WTC11 (cell line): ENCODE results near the gene MRAP. TPM values are rescaled to one million over a fixed set of nuclear protein-coding genes. Genes with fewer than 3 reads are reported as not detected.

Experiments
- ATAC-seq: fragments of 200-7000 bp; cut with Tn5 transposase; 2 replicates; pipeline ENCODE4 v1.10.0; 2021; ENCODE audit warnings: mild to moderate bottlenecking, moderate library complexity
- CTCF ChIA-PET: fragments of 300-600 bp; sonication (Branson Sonifier 250); formaldehyde crosslinking; loops from one replicate; lab custom pipeline; 2021; ENCODE audit warnings: antibody characterized with exemption; lab: Charles Lee
- POLR2A ChIA-PET: fragments of 350-600 bp; sonication (Branson Sonifier 250); formaldehyde crosslinking; loops from one replicate; lab custom pipeline; 2021; ENCODE audit warnings: antibody characterized with exemption; lab: Charles Lee
- DNase-seq: peaks from one replicate; pipeline ENCODE4 v3.0.0; 2021; ENCODE audit warnings: low spot score
- H3K27ac Mint-ChIP-seq: 2 replicates; pipeline ENCODE4 v1.8.0; 2021; ENCODE audit warnings: mixed read lengths
- H3K27me3 Mint-ChIP-seq: 2 replicates; pipeline ENCODE4 v1.8.0; 2021; ENCODE audit warnings: low read depth, mild to moderate bottlenecking, moderate library complexity, mixed read lengths
- H3K36me3 Mint-ChIP-seq: 2 replicates; pipeline ENCODE4 v1.8.0; 2021; ENCODE audit warnings: mixed read lengths
- H3K4me1 Mint-ChIP-seq: 2 replicates; pipeline ENCODE4 v1.8.0; 2022; ENCODE audit warnings: mixed read lengths
- H3K4me3 Mint-ChIP-seq: 2 replicates; pipeline ENCODE4 v1.8.0; 2021; ENCODE audit warnings: mild to moderate bottlenecking, moderate library complexity, mixed read lengths
- H3K9me3 Mint-ChIP-seq: 2 replicates; pipeline ENCODE4 v1.8.0; 2021; ENCODE audit warnings: mixed read lengths
- CREM ChIP-seq: sonication (generic); formaldehyde crosslinking; IDR thresholded peaks from 2 replicates; pipeline ENCODE4 v1.8.1; 2022; ENCODE audit warnings: mild to moderate bottlenecking, missing genetic modification reagents, moderate library complexity
- HMGA2 ChIP-seq: fragments of 250-450 bp; sonication (Bioruptor Pico); IDR thresholded peaks from 2 replicates; pipeline ENCODE4 v1.4.0; 2021; ENCODE audit warnings: mild to moderate bottlenecking, moderate library complexity
- KAT7 ChIP-seq: sonication (generic); formaldehyde crosslinking; IDR thresholded peaks from 2 replicates; pipeline ENCODE4 v1.8.1; 2023; ENCODE audit warnings: missing genetic modification reagents, mild to moderate bottlenecking, borderline replicate concordance
- MYBL2 ChIP-seq: sonication (generic); formaldehyde crosslinking; IDR thresholded peaks from 2 replicates; pipeline ENCODE4 v1.8.1; 2023; ENCODE audit warnings: mild to moderate bottlenecking, moderate library complexity, missing genetic modification reagents
- NFATC4 ChIP-seq: fragments of 250-450 bp; sonication (Bioruptor Pico); IDR thresholded peaks from 2 replicates; pipeline ENCODE4 v1.9.0; 2021; ENCODE audit warnings: mild to moderate bottlenecking
- NFE2L1 ChIP-seq: sonication (generic); formaldehyde crosslinking; IDR thresholded peaks from 2 replicates; pipeline ENCODE4 v1.8.1; 2023; ENCODE audit warnings: missing genetic modification reagents
- RORB ChIP-seq: fragments of 250-450 bp; sonication (Bioruptor Pico); IDR thresholded peaks from 2 replicates; pipeline ENCODE4 v1.9.0; 2021; ENCODE audit warnings: mild to moderate bottlenecking
- SMAD3 ChIP-seq: sonication (generic); formaldehyde crosslinking; IDR thresholded peaks from 2 replicates; pipeline ENCODE4 v1.8.0; 2022; ENCODE audit warnings: missing genetic modification reagents, mild to moderate bottlenecking, borderline replicate concordance
- SOX15 ChIP-seq: fragments of 250-450 bp; sonication (Bioruptor Pico); IDR thresholded peaks from 2 replicates; pipeline ENCODE4 v1.9.0; 2021; ENCODE audit warnings: mild to moderate bottlenecking
- ZBTB21 ChIP-seq: sonication (generic); formaldehyde crosslinking; IDR thresholded peaks from 2 replicates; pipeline ENCODE4 v1.8.1; 2023; ENCODE audit warnings: mild to moderate bottlenecking, missing genetic modification reagents, borderline replicate concordance
- ZNF317 ChIP-seq: sonication (generic); formaldehyde crosslinking; IDR thresholded peaks from 2 replicates; pipeline ENCODE4 v1.8.1; 2023; ENCODE audit warnings: low read depth, mild to moderate bottlenecking, moderate library complexity, missing genetic modification reagents, borderline replicate concordance
- ZNF423 ChIP-seq: fragments of 250-450 bp; sonication (Bioruptor Pico); IDR thresholded peaks from 2 replicates; pipeline ENCODE4 v2.1.2; 2022; ENCODE audit warnings: mild to moderate bottlenecking, moderate library complexity
- total RNA-seq: library from RNA; stranded (reverse); gene quantifications from 3 replicates; pipeline ENCODE4 v1.2.3, GENCODE V29; 2021
- TF ChIP-seq, protein P1 (sequence below): fragments of 200-600 bp; IDR thresholded peaks from 2 replicates; pipeline ENCODE4 v1.8.0; 2022; ENCODE audit warnings: antibody characterized with exemption
- TF ChIP-seq, protein P2 (sequence below): sonication (generic); formaldehyde crosslinking; IDR thresholded peaks from 2 replicates; pipeline ENCODE4 v1.8.0; 2023; ENCODE audit warnings: missing genetic modification reagents, mild to moderate bottlenecking, borderline replicate concordance
- TF ChIP-seq, protein P3 (sequence below): sonication (generic); formaldehyde crosslinking; IDR thresholded peaks from 2 replicates; pipeline ENCODE4 v1.8.1; 2023; ENCODE audit warnings: mild to moderate bottlenecking, moderate library complexity, missing genetic modification reagents
- TF ChIP-seq, protein P4 (sequence below): sonication (generic); formaldehyde crosslinking; IDR thresholded peaks from 2 replicates; pipeline ENCODE4 v1.8.1; 2022; ENCODE audit warnings: missing genetic modification reagents, borderline replicate concordance
- TF ChIP-seq, protein P5 (sequence below): sonication (generic); formaldehyde crosslinking; conservative IDR thresholded peaks from 2 replicates; pipeline ENCODE4 v1.8.1; 2022; ENCODE audit warnings: mild to moderate bottlenecking, missing genetic modification reagents
- TF ChIP-seq, protein P6 (sequence below): sonication (generic); formaldehyde crosslinking; IDR thresholded peaks from 2 replicates; pipeline ENCODE4 v1.8.0; 2023; ENCODE audit warnings: missing genetic modification reagents
- TF ChIP-seq, protein P7 (sequence below): fragments of 250-450 bp; sonication (Bioruptor Pico); IDR thresholded peaks from 2 replicates; pipeline ENCODE4 v1.9.0; 2021; ENCODE audit warnings: mild to moderate bottlenecking, borderline replicate concordance

Gene MRAP
- total RNA-seq, 1 experiment from 2014 or later = not detected

DNA sequence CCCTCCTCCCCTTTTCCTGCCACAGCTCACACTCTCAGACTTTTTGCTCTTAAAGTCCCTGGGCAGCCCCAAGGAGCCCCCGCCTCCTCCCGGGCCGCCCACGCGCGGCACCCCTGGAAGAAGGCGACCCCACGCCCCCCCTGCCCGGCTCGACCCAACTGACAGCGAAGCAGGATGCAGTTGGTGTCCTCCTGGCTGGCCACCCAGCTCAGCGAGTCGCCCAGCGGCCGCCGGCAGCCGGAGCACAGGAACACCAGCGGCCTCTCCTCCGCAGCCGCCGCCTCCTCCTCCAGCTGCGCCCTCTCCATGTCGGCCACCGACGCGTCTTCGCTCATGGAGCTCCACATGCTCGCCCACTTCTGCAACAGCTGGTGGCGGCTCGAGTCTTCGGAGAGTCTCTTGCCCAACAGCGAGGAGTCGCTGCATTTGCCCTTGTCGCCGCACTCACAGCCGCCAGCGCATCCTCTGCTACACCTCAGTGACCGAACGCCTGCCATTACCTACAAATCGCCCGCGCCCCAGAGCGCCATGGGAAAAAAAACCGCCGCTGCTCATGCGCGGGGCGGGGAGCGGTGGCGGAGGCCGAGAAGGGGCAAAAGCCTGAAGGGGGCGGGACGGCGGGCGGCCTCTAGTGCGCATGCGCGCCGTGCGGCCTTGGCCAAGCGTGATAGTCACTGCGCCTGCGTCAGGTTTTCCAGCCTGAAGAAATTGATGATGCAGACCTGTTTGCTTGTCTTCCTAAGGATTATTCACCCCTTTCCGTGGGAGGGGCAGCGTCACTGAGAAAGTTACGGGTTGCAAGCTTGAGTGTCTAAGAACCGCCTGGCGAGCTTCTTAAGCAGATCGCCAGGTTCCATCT is 19.9 kb upstream of the MRAP start, which contains the start of gene MIS18A:
Gene MIS18A (minus strand): TSS at position 532 of the 859 bp plus-strand sequence. CDS start 35 bp downstream, at position 497.
- H3K27me3 Mint-ChIP-seq = no peaks in the 10 kb centered on the region
- peaks cover 16% of the 10 kb centered on the region for H3K4me1 Mint-ChIP-seq
- CTCF ChIA-PET = interaction anchor here (1.1 to 2.7 kb wide), 4 partner anchors 28 to 413 kb away, joined by 3 to 16 read pairs (median 8); no protein-coding TSS in a partner anchor
- DNase-seq = peak; percentile 96
- H3K9me3 Mint-ChIP-seq = no peaks in the 10 kb centered on the region
- peaks cover 11% of the 10 kb centered on the region for H3K36me3 Mint-ChIP-seq
- H3K27ac Mint-ChIP-seq = peak within 1 kb of the TSS; percentile 96
- ATAC-seq = peak; percentile 92
- peak within 1 kb of the TSS; percentile 99 for H3K4me3 Mint-ChIP-seq
- POLR2A ChIA-PET = no interaction called here
- TF ChIP-seq RORB (CRISPR knock-in tag) (no peak), HMGA2 (CRISPR knock-in tag) (no peak), ZNF317 (CRISPR knock-in tag) (no peak), NFATC4 (CRISPR knock-in tag) (no peak), KAT7 (CRISPR knock-in tag) (0 out of 2 replicates have a peak, but pooled peaks have one; percentile 31), MYBL2 (CRISPR knock-in tag) (peak; percentile 70), CREM (CRISPR knock-in tag) (no peak), SOX15 (no peak), NFE2L1 (peak; percentile 32; the same call in 1 of the 2 replicates), ZNF423 (no peak), ZBTB21 (CRISPR knock-in tag) (no peak), SMAD3 (peak; percentile 84; the same call in 1 of the 2 replicates)
- TF ChIP-seq, protein P1, sequence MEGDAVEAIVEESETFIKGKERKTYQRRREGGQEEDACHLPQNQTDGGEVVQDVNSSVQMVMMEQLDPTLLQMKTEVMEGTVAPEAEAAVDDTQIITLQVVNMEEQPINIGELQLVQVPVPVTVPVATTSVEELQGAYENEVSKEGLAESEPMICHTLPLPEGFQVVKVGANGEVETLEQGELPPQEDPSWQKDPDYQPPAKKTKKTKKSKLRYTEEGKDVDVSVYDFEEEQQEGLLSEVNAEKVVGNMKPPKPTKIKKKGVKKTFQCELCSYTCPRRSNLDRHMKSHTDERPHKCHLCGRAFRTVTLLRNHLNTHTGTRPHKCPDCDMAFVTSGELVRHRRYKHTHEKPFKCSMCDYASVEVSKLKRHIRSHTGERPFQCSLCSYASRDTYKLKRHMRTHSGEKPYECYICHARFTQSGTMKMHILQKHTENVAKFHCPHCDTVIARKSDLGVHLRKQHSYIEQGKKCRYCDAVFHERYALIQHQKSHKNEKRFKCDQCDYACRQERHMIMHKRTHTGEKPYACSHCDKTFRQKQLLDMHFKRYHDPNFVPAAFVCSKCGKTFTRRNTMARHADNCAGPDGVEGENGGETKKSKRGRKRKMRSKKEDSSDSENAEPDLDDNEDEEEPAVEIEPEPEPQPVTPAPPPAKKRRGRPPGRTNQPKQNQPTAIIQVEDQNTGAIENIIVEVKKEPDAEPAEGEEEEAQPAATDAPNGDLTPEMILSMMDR = no peak
- TF ChIP-seq, protein P2, sequence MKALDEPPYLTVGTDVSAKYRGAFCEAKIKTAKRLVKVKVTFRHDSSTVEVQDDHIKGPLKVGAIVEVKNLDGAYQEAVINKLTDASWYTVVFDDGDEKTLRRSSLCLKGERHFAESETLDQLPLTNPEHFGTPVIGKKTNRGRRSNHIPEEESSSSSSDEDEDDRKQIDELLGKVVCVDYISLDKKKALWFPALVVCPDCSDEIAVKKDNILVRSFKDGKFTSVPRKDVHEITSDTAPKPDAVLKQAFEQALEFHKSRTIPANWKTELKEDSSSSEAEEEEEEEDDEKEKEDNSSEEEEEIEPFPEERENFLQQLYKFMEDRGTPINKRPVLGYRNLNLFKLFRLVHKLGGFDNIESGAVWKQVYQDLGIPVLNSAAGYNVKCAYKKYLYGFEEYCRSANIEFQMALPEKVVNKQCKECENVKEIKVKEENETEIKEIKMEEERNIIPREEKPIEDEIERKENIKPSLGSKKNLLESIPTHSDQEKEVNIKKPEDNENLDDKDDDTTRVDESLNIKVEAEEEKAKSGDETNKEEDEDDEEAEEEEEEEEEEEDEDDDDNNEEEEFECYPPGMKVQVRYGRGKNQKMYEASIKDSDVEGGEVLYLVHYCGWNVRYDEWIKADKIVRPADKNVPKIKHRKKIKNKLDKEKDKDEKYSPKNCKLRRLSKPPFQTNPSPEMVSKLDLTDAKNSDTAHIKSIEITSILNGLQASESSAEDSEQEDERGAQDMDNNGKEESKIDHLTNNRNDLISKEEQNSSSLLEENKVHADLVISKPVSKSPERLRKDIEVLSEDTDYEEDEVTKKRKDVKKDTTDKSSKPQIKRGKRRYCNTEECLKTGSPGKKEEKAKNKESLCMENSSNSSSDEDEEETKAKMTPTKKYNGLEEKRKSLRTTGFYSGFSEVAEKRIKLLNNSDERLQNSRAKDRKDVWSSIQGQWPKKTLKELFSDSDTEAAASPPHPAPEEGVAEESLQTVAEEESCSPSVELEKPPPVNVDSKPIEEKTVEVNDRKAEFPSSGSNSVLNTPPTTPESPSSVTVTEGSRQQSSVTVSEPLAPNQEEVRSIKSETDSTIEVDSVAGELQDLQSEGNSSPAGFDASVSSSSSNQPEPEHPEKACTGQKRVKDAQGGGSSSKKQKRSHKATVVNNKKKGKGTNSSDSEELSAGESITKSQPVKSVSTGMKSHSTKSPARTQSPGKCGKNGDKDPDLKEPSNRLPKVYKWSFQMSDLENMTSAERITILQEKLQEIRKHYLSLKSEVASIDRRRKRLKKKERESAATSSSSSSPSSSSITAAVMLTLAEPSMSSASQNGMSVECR = peak; percentile 55; the same call in 1 of the 2 replicates
- TF ChIP-seq, protein P3, sequence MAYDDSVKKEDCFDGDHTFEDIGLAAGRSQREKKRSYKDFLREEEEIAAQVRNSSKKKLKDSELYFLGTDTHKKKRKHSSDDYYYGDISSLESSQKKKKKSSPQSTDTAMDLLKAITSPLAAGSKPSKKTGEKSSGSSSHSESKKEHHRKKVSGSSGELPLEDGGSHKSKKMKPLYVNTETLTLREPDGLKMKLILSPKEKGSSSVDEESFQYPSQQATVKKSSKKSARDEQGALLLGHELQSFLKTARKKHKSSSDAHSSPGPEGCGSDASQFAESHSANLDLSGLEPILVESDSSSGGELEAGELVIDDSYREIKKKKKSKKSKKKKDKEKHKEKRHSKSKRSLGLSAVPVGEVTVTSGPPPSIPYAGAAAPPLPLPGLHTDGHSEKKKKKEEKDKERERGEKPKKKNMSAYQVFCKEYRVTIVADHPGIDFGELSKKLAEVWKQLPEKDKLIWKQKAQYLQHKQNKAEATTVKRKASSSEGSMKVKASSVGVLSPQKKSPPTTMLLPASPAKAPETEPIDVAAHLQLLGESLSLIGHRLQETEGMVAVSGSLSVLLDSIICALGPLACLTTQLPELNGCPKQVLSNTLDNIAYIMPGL (CRISPR knock-in tag) = no peak
- TF ChIP-seq, protein P4, sequence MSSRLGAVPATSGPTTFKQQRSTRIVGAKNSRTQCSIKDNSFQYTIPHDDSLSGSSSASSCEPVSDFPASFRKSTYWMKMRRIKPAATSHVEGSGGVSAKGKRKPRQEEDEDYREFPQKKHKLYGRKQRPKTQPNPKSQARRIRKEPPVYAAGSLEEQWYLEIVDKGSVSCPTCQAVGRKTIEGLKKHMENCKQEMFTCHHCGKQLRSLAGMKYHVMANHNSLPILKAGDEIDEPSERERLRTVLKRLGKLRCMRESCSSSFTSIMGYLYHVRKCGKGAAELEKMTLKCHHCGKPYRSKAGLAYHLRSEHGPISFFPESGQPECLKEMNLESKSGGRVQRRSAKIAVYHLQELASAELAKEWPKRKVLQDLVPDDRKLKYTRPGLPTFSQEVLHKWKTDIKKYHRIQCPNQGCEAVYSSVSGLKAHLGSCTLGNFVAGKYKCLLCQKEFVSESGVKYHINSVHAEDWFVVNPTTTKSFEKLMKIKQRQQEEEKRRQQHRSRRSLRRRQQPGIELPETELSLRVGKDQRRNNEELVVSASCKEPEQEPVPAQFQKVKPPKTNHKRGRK (CRISPR knock-in tag) = no peak
- TF ChIP-seq, protein P5, sequence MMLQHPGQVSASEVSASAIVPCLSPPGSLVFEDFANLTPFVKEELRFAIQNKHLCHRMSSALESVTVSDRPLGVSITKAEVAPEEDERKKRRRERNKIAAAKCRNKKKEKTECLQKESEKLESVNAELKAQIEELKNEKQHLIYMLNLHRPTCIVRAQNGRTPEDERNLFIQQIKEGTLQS = no peak
- TF ChIP-seq, protein P6, sequence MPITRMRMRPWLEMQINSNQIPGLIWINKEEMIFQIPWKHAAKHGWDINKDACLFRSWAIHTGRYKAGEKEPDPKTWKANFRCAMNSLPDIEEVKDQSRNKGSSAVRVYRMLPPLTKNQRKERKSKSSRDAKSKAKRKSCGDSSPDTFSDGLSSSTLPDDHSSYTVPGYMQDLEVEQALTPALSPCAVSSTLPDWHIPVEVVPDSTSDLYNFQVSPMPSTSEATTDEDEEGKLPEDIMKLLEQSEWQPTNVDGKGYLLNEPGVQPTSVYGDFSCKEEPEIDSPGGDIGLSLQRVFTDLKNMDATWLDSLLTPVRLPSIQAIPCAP = peak; percentile 63; the same call in 1 of the 2 replicates
- TF ChIP-seq, protein P7, sequence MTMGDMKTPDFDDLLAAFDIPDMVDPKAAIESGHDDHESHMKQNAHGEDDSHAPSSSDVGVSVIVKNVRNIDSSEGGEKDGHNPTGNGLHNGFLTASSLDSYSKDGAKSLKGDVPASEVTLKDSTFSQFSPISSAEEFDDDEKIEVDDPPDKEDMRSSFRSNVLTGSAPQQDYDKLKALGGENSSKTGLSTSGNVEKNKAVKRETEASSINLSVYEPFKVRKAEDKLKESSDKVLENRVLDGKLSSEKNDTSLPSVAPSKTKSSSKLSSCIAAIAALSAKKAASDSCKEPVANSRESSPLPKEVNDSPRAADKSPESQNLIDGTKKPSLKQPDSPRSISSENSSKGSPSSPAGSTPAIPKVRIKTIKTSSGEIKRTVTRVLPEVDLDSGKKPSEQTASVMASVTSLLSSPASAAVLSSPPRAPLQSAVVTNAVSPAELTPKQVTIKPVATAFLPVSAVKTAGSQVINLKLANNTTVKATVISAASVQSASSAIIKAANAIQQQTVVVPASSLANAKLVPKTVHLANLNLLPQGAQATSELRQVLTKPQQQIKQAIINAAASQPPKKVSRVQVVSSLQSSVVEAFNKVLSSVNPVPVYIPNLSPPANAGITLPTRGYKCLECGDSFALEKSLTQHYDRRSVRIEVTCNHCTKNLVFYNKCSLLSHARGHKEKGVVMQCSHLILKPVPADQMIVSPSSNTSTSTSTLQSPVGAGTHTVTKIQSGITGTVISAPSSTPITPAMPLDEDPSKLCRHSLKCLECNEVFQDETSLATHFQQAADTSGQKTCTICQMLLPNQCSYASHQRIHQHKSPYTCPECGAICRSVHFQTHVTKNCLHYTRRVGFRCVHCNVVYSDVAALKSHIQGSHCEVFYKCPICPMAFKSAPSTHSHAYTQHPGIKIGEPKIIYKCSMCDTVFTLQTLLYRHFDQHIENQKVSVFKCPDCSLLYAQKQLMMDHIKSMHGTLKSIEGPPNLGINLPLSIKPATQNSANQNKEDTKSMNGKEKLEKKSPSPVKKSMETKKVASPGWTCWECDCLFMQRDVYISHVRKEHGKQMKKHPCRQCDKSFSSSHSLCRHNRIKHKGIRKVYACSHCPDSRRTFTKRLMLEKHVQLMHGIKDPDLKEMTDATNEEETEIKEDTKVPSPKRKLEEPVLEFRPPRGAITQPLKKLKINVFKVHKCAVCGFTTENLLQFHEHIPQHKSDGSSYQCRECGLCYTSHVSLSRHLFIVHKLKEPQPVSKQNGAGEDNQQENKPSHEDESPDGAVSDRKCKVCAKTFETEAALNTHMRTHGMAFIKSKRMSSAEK (CRISPR knock-in tag) = no peak
